PC-3 (cell line): Measurements from ENCODE around the gene KCNC1.

Experiments
- CTCF ChIP-seq: fragments of 300-600 bp; sonication (generic); conservative IDR thresholded peaks from 2 replicates; pipeline ENCODE4 v1.5.1; 2017; ENCODE audit warnings: antibody characterized with exemption, low read depth, mild to moderate bottlenecking, low read length
- EZH2 ChIP-seq: fragments of 300-600 bp; sonication (generic); IDR thresholded peaks from one replicate; pipeline ENCODE4 v1.6.1; 2017; ENCODE audit warnings: antibody characterized with exemption, mild to moderate bottlenecking, low read length; ENCODE audit not compliant: unreplicated experiment
- EZH2phosphoT487 ChIP-seq: fragments of 300-600 bp; sonication (generic); IDR thresholded peaks from 2 replicates; pipeline ENCODE4 v1.6.1; 2018; ENCODE audit warnings: mild to moderate bottlenecking, antibody characterized with exemption, low read length, borderline replicate concordance

DNA sequence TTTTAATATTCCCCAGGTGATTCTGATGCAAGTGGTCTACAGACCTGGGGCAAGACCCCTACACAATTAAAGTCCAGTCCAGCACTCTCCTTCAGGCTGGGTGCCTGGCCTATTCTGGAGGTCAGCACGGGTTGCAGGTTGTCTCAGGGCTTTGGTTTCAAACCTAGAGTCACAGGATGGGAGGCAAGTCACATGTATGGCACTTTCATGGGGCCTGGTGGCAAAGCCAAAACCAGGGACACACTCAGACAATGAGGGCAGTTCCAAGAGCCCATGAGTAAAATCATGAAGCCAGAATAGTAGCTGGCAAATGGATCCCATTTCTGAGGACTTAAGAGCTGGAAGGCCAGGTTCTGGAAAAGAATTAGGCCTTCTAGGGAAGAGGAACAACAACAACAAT is 96.6 kb downstream of the KCNC1 start:
- no peak for TF ChIP-seq CTCF
- TF ChIP-seq EZH2phosphoT487: no peak
- TF ChIP-seq EZH2: no peak
